GM23248 (cell line): ENCODE measurements around the gene RABL6. TPM values are rescaled to one million over a fixed set of nuclear protein-coding genes. Genes with fewer than 3 reads are reported as not detected.

ENCODE experiments used
- DNase-seq: peaks from one replicate; pipeline ENCODE4 v3.0.0-alpha.2; 2015
- H2AFZ ChIP-seq: fragments of 200-600 bp; sonication (generic); 2 replicates; pipeline ENCODE4 v1.6.1; 2016; ENCODE audit warnings: antibody characterized with exemption
- H3F3A ChIP-seq: fragments of 200-600 bp; sonication (generic); 2 replicates; pipeline ENCODE4 v1.6.1; 2016; ENCODE audit warnings: mild to moderate bottlenecking, antibody characterized with exemption, mixed run types; ENCODE audit not compliant: insufficient read depth
- H3K27ac ChIP-seq: fragments of 200-600 bp; sonication (generic); 2 replicates; pipeline ENCODE4 v1.5.1; 2016; ENCODE audit warnings: mild to moderate bottlenecking
- H3K27me3 ChIP-seq: fragments of 200-600 bp; sonication (generic); replicated peaks from 2 replicates; pipeline ENCODE4 v1.6.1; 2016; ENCODE audit warnings: mild to moderate bottlenecking; ENCODE audit not compliant: insufficient read depth
- H3K36me3 ChIP-seq: fragments of 200-600 bp; sonication (generic); 2 replicates; pipeline ENCODE4 v1.6.1; 2016; ENCODE audit warnings: low read depth, mild to moderate bottlenecking
- H3K4me1 ChIP-seq: fragments of 200-600 bp; sonication (generic); 2 replicates; pipeline ENCODE4 v1.6.1; 2016; ENCODE audit warnings: mild to moderate bottlenecking; ENCODE audit not compliant: insufficient read depth
- H3K4me2 ChIP-seq: fragments of 200-600 bp; sonication (generic); one replicate; pipeline ENCODE4 v1.6.1; 2016; ENCODE audit warnings: mild to moderate bottlenecking; ENCODE audit not compliant: unreplicated experiment
- H3K4me3 ChIP-seq: fragments of 200-600 bp; sonication (generic); 2 replicates; pipeline ENCODE4 v1.5.1; 2016; ENCODE audit warnings: mild to moderate bottlenecking
- H3K79me2 ChIP-seq: fragments of 200-600 bp; sonication (generic); 2 replicates; pipeline ENCODE4 v1.6.1; 2016; ENCODE audit warnings: mild to moderate bottlenecking; ENCODE audit not compliant: insufficient read depth
- H3K9ac ChIP-seq: fragments of 200-600 bp; sonication (generic); 2 replicates; pipeline ENCODE4 v1.6.1; 2016; ENCODE audit warnings: mild to moderate bottlenecking
- H3K9me2 ChIP-seq: fragments of 200-600 bp; sonication (generic); 2 replicates; pipeline ENCODE4 v1.6.1; 2016; ENCODE audit warnings: mixed run types, mild to moderate bottlenecking, moderate library complexity; ENCODE audit not compliant: insufficient read depth
- H3K9me3 ChIP-seq: fragments of 200-600 bp; sonication (generic); one replicate; pipeline ENCODE4 v1.6.1; 2017; ENCODE audit warnings: low read depth
- H4K20me1 ChIP-seq: fragments of 200-600 bp; sonication (generic); 2 replicates; pipeline ENCODE4 v1.6.0; 2016; ENCODE audit not compliant: insufficient read depth
- EZH2 ChIP-seq: fragments of 200-600 bp; sonication (generic); IDR thresholded peaks from 2 replicates; pipeline ENCODE4 v1.6.1; 2018; ENCODE audit warnings: antibody characterized with exemption, mild to moderate bottlenecking; ENCODE audit not compliant: insufficient read depth, poor library complexity, severe bottlenecking
- EZH2phosphoT487 ChIP-seq: fragments of 200-600 bp; sonication (generic); IDR thresholded peaks from 2 replicates; pipeline ENCODE4 v1.6.1; 2018; ENCODE audit warnings: antibody characterized with exemption, moderate library complexity, mild to moderate bottlenecking, low read depth; ENCODE audit not compliant: insufficient read depth
- whole genome bisulfite sequencing, 2 experiments: methylation state at CpG; one replicate each; pipeline ENCODE4 v1.1.6; 2015 to 2017; ENCODE audit warnings: low lambda C conversion rate in 2 of 2, low coverage in 1 of 2; ENCODE audit errors: missing lambda C conversion rate in 2 of 2; 5-methylcytosine and 5-hydroxymethylcytosine counted together
- in situ Hi-C: fragments of 300-500 bp; cut with MboI; formaldehyde crosslinking; loops from 2 replicates; pipeline ENCODE4 v1.15.0; 2020
- polyA plus RNA-seq: library from polyadenylated mRNA; unstranded; fragments of >200 nt; fragmentation: Nextera tagmentation; extraction: Ambion mirVana; gene quantifications from 2 replicates; pipeline ENCODE4 v1.2.1, GENCODE V29; 2016
- total RNA-seq: library from RNA; depleted of rRNA; stranded (reverse); fragments of >200 nt; shearing (Covaris generic); gene quantifications from 2 replicates; pipeline ENCODE4 v1.2.3, GENCODE V29; 2014

The RABL6 gene
- total and polyA plus RNA-seq, 2 experiments from 2014 or later, result 22.0 to 81.1 TPM

- H3K9ac ChIP-seq, result no peak overlapping the region
- H2AFZ ChIP-seq, result no peak overlapping the region
- in situ Hi-C loops, result no loop called here
- no peak for DNase-seq
- no peak overlapping the region for H3K4me3 ChIP-seq
- WGBS, 2 experiments, result 85 to 88% methylated on average over 25 to 29 of the region's 29 CpGs
- no peak overlapping the region for H3K4me2 ChIP-seq
- H3K36me3 ChIP-seq, result no peaks in the 10 kb centered on the region
- no peaks in the 10 kb centered on the region for H3K9me3 ChIP-seq
- H4K20me1 ChIP-seq, result no peaks in the 10 kb centered on the region
- no peaks in the 10 kb centered on the region for H3F3A ChIP-seq
- peaks cover 13% of the 10 kb centered on the region for H3K4me1 ChIP-seq
- no peaks in the 10 kb centered on the region for H3K9me2 ChIP-seq
- TF ChIP-seq EZH2phosphoT487 (no peak), EZH2 (no peak)
- no peaks in the 10 kb centered on the region for H3K79me2 ChIP-seq
- H3K27ac ChIP-seq, result no peak overlapping the region
- H3K27me3 ChIP-seq, result no peaks in the 10 kb centered on the region
These were observed 30.8 kb downstream of the RABL6 start for GRCh38 chr9:136838314-136839228.

GRCh38 chr9:136839229-136840139 is 31.7 kb downstream of the RABL6 start:
- 89 to 93% methylated on average over 18 to 36 of the region's 36 CpGs for WGBS, 2 experiments
- TF ChIP-seq EZH2 (no peak), EZH2phosphoT487 (no peak)
- in situ Hi-C loops, result no loop called here

GRCh38 chr9:136840140-136840876 is 32.6 kb downstream of the RABL6 start:
- peaks cover 13% of the 10 kb centered on the region for H3K4me1 ChIP-seq
- H3K9ac ChIP-seq, result no peak overlapping the region
- no peak for TF ChIP-seq EZH2phosphoT487
- TF ChIP-seq EZH2, result no peak
- H3K27ac ChIP-seq, result no peak overlapping the region
- 67 to 68% methylated on average over 27 to 30 of the region's 32 CpGs for WGBS, 2 experiments
- no peaks in the 10 kb centered on the region for H3K79me2 ChIP-seq
- H3F3A ChIP-seq, result no peaks in the 10 kb centered on the region
- no peak overlapping the region for H3K4me3 ChIP-seq
- no peaks in the 10 kb centered on the region for H3K36me3 ChIP-seq
- no peaks in the 10 kb centered on the region for H3K9me3 ChIP-seq
- no peaks in the 10 kb centered on the region for H3K9me2 ChIP-seq
- DNase-seq, result no peak
- no peak overlapping the region for H2AFZ ChIP-seq
- 0 out of 2 replicates have a peak, but pooled peaks cover 3% of the 10 kb centered on the region for H3K27me3 ChIP-seq
- in situ Hi-C loops, result no loop called here
- no peaks in the 10 kb centered on the region for H4K20me1 ChIP-seq
- H3K4me2 ChIP-seq, result no peak overlapping the region

More at GRCh38 chr9:136839229-136840139, 31.7 kb downstream of the RABL6 start:
- H4K20me1 ChIP-seq, result no peaks in the 10 kb centered on the region
- H3K4me3 ChIP-seq, result no peak overlapping the region
- no peak for DNase-seq
- H3K9ac ChIP-seq, result no peak overlapping the region
- no peaks in the 10 kb centered on the region for H3K79me2 ChIP-seq
- H3K27me3 ChIP-seq, result no peaks in the 10 kb centered on the region
- H3K4me1 ChIP-seq, result peaks cover 13% of the 10 kb centered on the region
- no peak overlapping the region for H3K27ac ChIP-seq
- H3K9me2 ChIP-seq, result no peaks in the 10 kb centered on the region
- H3K9me3 ChIP-seq, result no peaks in the 10 kb centered on the region
- no peaks in the 10 kb centered on the region for H3K36me3 ChIP-seq
- H3K4me2 ChIP-seq, result no peak overlapping the region
- no peaks in the 10 kb centered on the region for H3F3A ChIP-seq
- no peak overlapping the region for H2AFZ ChIP-seq
